Liver (tissue), 3 donors: ENCODE results near the gene GTF2IRD1.

Source experiments
- EGR1 ChIP-seq, 2 donors: IDR thresholded peaks; 2 replicates each; pipeline ENCODE4 v1.6.1; 2016 to 2018; ENCODE audit warnings: antibody characterized with exemption in 2 of 2, low read depth in 2 of 2
- JUND ChIP-seq, 2 donors: IDR thresholded peaks; 2 replicates each; pipeline ENCODE4 v1.6.1; 2016; ENCODE audit warnings: antibody characterized with exemption in 2 of 2
- YY1 ChIP-seq: IDR thresholded peaks from 2 replicates; pipeline ENCODE4 v1.6.1; 2016; ENCODE audit warnings: antibody characterized with exemption, mild to moderate bottlenecking
- TF ChIP-seq, protein P1 (sequence below): fragments of 150-350 bp; IDR thresholded peaks from 2 replicates; pipeline ENCODE4 v1.5.1; 2017; ENCODE audit warnings: improper control_type of control experiment, low read depth, low read length; ENCODE audit not compliant: missing input control
- TF ChIP-seq, protein P2 (sequence below): IDR thresholded peaks from 2 replicates; pipeline ENCODE4 v1.6.1; 2016; ENCODE audit warnings: antibody characterized with exemption
- TF ChIP-seq, protein P3 (sequence below): IDR thresholded peaks from 2 replicates; pipeline ENCODE4 v1.6.1; 2016; ENCODE audit warnings: antibody characterized with exemption, mild to moderate bottlenecking
- donor health status: healthy.
- donor health status: healthy.

DNA sequence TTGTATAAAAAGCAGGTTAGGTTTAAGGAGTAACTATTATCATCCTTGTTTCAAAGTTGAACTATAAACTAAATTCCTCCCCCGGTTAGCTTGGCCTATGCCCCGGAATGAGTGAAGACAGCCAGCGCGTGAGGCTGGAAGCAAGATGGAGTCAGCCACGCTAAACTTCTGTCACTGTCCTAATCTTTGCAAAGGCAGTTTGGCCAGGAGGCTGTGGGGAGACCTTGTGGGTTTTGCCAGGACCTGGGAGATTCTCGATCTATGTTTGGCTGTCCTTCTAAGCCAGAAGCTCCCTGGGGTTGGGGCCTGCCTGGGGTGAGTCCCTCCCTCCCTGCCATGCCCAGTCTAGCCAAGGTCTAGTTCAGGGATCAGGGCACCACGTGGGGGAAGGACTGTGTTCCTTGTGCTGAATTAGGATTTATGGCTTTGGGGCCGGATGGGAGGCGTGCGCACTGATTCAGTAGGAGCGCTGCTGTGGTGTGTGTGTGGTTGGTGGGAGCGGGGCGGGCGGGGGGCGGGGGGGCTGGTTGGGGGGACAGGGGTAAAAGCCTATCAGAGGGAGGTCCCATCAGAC is 871 bp upstream of the GTF2IRD1 start:
- TF ChIP-seq, protein P1, sequence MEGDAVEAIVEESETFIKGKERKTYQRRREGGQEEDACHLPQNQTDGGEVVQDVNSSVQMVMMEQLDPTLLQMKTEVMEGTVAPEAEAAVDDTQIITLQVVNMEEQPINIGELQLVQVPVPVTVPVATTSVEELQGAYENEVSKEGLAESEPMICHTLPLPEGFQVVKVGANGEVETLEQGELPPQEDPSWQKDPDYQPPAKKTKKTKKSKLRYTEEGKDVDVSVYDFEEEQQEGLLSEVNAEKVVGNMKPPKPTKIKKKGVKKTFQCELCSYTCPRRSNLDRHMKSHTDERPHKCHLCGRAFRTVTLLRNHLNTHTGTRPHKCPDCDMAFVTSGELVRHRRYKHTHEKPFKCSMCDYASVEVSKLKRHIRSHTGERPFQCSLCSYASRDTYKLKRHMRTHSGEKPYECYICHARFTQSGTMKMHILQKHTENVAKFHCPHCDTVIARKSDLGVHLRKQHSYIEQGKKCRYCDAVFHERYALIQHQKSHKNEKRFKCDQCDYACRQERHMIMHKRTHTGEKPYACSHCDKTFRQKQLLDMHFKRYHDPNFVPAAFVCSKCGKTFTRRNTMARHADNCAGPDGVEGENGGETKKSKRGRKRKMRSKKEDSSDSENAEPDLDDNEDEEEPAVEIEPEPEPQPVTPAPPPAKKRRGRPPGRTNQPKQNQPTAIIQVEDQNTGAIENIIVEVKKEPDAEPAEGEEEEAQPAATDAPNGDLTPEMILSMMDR = no peak
- TF ChIP-seq, protein P2, sequence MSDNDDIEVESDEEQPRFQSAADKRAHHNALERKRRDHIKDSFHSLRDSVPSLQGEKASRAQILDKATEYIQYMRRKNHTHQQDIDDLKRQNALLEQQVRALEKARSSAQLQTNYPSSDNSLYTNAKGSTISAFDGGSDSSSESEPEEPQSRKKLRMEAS = no peak
- TF ChIP-seq JUND (IDR thresholded peaks at IDR 0.05) (no peak), YY1 (no peak), EGR1 (IDR thresholded peaks at IDR 0.05; ENCODE audit: low read depth in 2 of 2) (no peak)
- TF ChIP-seq, protein P3, sequence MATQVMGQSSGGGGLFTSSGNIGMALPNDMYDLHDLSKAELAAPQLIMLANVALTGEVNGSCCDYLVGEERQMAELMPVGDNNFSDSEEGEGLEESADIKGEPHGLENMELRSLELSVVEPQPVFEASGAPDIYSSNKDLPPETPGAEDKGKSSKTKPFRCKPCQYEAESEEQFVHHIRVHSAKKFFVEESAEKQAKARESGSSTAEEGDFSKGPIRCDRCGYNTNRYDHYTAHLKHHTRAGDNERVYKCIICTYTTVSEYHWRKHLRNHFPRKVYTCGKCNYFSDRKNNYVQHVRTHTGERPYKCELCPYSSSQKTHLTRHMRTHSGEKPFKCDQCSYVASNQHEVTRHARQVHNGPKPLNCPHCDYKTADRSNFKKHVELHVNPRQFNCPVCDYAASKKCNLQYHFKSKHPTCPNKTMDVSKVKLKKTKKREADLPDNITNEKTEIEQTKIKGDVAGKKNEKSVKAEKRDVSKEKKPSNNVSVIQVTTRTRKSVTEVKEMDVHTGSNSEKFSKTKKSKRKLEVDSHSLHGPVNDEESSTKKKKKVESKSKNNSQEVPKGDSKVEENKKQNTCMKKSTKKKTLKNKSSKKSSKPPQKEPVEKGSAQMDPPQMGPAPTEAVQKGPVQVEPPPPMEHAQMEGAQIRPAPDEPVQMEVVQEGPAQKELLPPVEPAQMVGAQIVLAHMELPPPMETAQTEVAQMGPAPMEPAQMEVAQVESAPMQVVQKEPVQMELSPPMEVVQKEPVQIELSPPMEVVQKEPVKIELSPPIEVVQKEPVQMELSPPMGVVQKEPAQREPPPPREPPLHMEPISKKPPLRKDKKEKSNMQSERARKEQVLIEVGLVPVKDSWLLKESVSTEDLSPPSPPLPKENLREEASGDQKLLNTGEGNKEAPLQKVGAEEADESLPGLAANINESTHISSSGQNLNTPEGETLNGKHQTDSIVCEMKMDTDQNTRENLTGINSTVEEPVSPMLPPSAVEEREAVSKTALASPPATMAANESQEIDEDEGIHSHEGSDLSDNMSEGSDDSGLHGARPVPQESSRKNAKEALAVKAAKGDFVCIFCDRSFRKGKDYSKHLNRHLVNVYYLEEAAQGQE = no peak
